Measurements from ENCODE around the gene FAM177B.

DNA sequence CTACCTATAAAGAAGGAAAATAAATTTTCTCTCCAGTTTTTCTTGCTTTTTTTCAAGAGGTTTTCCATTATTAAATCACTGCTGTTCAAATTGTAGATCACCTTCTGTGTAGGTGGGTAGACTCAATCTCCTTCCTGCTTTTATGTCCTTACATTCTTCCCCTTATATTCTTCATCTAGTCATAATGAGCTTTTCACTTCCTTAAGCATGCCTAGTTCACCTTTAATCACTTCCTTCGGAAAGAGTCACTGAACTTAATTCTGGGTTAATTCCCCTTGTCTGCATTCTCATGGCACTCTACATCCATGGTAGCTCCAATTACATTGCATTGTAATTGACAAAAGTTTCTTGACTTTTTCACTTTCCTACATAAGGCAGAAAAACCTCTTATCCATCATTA lies 6.1 kb upstream of the FAM177B start:
- TF ChIP-seq, protein P1, sequence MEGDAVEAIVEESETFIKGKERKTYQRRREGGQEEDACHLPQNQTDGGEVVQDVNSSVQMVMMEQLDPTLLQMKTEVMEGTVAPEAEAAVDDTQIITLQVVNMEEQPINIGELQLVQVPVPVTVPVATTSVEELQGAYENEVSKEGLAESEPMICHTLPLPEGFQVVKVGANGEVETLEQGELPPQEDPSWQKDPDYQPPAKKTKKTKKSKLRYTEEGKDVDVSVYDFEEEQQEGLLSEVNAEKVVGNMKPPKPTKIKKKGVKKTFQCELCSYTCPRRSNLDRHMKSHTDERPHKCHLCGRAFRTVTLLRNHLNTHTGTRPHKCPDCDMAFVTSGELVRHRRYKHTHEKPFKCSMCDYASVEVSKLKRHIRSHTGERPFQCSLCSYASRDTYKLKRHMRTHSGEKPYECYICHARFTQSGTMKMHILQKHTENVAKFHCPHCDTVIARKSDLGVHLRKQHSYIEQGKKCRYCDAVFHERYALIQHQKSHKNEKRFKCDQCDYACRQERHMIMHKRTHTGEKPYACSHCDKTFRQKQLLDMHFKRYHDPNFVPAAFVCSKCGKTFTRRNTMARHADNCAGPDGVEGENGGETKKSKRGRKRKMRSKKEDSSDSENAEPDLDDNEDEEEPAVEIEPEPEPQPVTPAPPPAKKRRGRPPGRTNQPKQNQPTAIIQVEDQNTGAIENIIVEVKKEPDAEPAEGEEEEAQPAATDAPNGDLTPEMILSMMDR (IDR thresholded peaks at IDR 0.05): no peak
- no peak for TF ChIP-seq POLR2A (IDR thresholded peaks at IDR 0.05)
